DND-41 (cell line): ENCODE data around the gene GYS1.

ENCODE experiments used
- EZH2 ChIP-seq: IDR thresholded peaks from 3 replicates; pipeline ENCODE4 v1.6.1; 2012; ENCODE audit warnings: borderline replicate concordance, low read depth, mild to moderate bottlenecking, moderate library complexity, low read length, inconsistent platforms; ENCODE audit not compliant: severe bottlenecking
- TF ChIP-seq, protein P1 (sequence below): IDR thresholded peaks from 2 replicates; pipeline ENCODE4 v1.5.1; 2012; ENCODE audit warnings: borderline replicate concordance, low read length, moderate library complexity, mild to moderate bottlenecking; ENCODE audit not compliant: poor library complexity, severe bottlenecking; ENCODE audit errors: extremely low read depth

GRCh38 chr19:48953141-48953540 lies 40.0 kb downstream of the GYS1 start:
- TF ChIP-seq, protein P1, sequence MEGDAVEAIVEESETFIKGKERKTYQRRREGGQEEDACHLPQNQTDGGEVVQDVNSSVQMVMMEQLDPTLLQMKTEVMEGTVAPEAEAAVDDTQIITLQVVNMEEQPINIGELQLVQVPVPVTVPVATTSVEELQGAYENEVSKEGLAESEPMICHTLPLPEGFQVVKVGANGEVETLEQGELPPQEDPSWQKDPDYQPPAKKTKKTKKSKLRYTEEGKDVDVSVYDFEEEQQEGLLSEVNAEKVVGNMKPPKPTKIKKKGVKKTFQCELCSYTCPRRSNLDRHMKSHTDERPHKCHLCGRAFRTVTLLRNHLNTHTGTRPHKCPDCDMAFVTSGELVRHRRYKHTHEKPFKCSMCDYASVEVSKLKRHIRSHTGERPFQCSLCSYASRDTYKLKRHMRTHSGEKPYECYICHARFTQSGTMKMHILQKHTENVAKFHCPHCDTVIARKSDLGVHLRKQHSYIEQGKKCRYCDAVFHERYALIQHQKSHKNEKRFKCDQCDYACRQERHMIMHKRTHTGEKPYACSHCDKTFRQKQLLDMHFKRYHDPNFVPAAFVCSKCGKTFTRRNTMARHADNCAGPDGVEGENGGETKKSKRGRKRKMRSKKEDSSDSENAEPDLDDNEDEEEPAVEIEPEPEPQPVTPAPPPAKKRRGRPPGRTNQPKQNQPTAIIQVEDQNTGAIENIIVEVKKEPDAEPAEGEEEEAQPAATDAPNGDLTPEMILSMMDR, result no peak
- no peak for TF ChIP-seq EZH2
